NCI-H82 treated with DMSO at 0.1 percent for 48 hours (cell line): ENCODE data around the gene RHBDD3.
A peak's percentile ranks its signal among the peaks of the same experiment; 100 is the strongest.

ENCODE experiments used
- DNase-seq: peaks from one replicate; lab custom pipeline; 2025; ENCODE audit not compliant: unreplicated experiment; lab: John Stamatoyannopoulos, UW

The RHBDD3 gene

GRCh38 chr22:29267858-29268510 lies at the start of gene RHBDD3, which contains the start of gene EWSR1:
Gene RHBDD3 (minus strand): TSS chr22:29267981. CDS start chr22:29265626, 2,355 bp downstream.
Gene EWSR1 (plus strand): TSS chr22:29268268. CDS start chr22:29268337, 69 bp downstream.
- DNase-seq = peak; percentile 75

GRCh38 chr22:29316141-29316828 lies 48.5 kb upstream of the RHBDD3 start:
- DNase-seq = no peak

GRCh38 chr22:29315286-29316140 lies 47.7 kb upstream of the RHBDD3 start, which contains the start of gene RASL10A:
Gene RASL10A (minus strand): TSS chr22:29315697. CDS start chr22:29315246, 451 bp downstream.
- no peak for DNase-seq

GRCh38 chr22:29314537-29315285 lies 46.9 kb upstream of the RHBDD3 start:
- no peak for DNase-seq

- no peak for DNase-seq
These were observed 46.0 kb upstream of the RHBDD3 start for GRCh38 chr22:29313576-29314466.

GRCh38 chr22:29313126-29313575 lies 45.4 kb upstream of the RHBDD3 start:
- DNase-seq = no peak

GRCh38 chr22:29312218-29313125 lies 44.7 kb upstream of the RHBDD3 start:
- no peak for DNase-seq

- DNase-seq = no peak
These were observed 43.9 kb upstream of the RHBDD3 start for GRCh38 chr22:29311464-29312217.

- DNase-seq = no peak
These were observed 43.1 kb upstream of the RHBDD3 start for GRCh38 chr22:29310863-29311339.

GRCh38 chr22:29310065-29310862 lies 42.5 kb upstream of the RHBDD3 start:
- no peak for DNase-seq

GRCh38 chr22:29309332-29310064 lies 41.7 kb upstream of the RHBDD3 start:
- no peak for DNase-seq

- DNase-seq = no peak
These were observed 41.0 kb upstream of the RHBDD3 start for GRCh38 chr22:29308791-29309262.

- DNase-seq = no peak
These were observed 40.5 kb upstream of the RHBDD3 start for GRCh38 chr22:29308148-29308790.

GRCh38 chr22:29307596-29308147 lies 39.9 kb upstream of the RHBDD3 start:
- DNase-seq = no peak

GRCh38 chr22:29306835-29307595 lies 39.2 kb upstream of the RHBDD3 start:
- DNase-seq = peak; percentile 27
